ENCODE data around the gene RXFP4. TPM values are rescaled to one million over a fixed set of nuclear protein-coding genes. Genes with fewer than 3 reads are reported as not detected.

RXFP4 gene
- total RNA-seq, 2 donors from 2014 or later: not detected

- Histone ChIP-seq H3K36me3 (peaks cover 20% of the 10 kb centered on the region), H3K27me3 (replicated peaks; ENCODE audit: insufficient read depth) (no peaks in the 10 kb centered on the region), H3K9me3 (no peaks in the 10 kb centered on the region), H3K4me1 (ENCODE audit: control insufficient read depth in 1 of 2, low read depth in 2 of 2) (peaks cover 71 to 88% of the 10 kb centered on the region in 2 donors), H3K27ac (peak overlapping the region; percentile 13 to 96), H3K4me3 (no peak overlapping the region)
- DNase-seq (ENCODE audit: low spot score) (no peak), ATAC-seq (ENCODE audit: insufficient number of reproducible peaks, low FRiP score, low read depth) (no peak)
- TF ChIP-seq CTCF (IDR thresholded peaks at IDR 0.05): no peak
These were observed 30.7 kb downstream of the RXFP4 start for GRCh38 chr1:155971910-155972809.

GRCh38 chr1:155973723-155974122 is 32.3 kb downstream of the RXFP4 start:
- Histone ChIP-seq H3K4me1 (ENCODE audit: control insufficient read depth in 1 of 2, low read depth in 2 of 2) (peaks cover 55 to 74% of the 10 kb centered on the region in 2 donors), H3K27ac (peak overlapping the region; percentile 96 to 97)
- TF ChIP-seq CTCF (IDR thresholded peaks at IDR 0.05): no peak

GRCh38 chr1:155974208-155975115 is 33.0 kb downstream of the RXFP4 start:
- Histone ChIP-seq H3K36me3 (peaks cover 7% of the 10 kb centered on the region), H3K27me3 (replicated peaks; ENCODE audit: insufficient read depth) (no peaks in the 10 kb centered on the region), H3K4me1 (ENCODE audit: control insufficient read depth in 1 of 2, low read depth in 2 of 2) (peaks cover 48 to 74% of the 10 kb centered on the region in 2 donors), H3K4me3 (peak overlapping the region; percentile 95), H3K9me3 (no peaks in the 10 kb centered on the region), H3K27ac (peak overlapping the region; percentile 96 to 97)
- no peak for DNase-seq (ENCODE audit: low spot score)
- TF ChIP-seq CTCF (IDR thresholded peaks at IDR 0.05): no peak
- no peak for ATAC-seq (ENCODE audit: insufficient number of reproducible peaks, low FRiP score, low read depth)

More at GRCh38 chr1:155973723-155974122, 32.3 kb downstream of the RXFP4 start:
- H3K4me3 ChIP-seq: peak overlapping the region; percentile 95
- DNase-seq (ENCODE audit: low spot score): no peak
- H3K36me3 ChIP-seq: peaks cover 12% of the 10 kb centered on the region
- no peaks in the 10 kb centered on the region for H3K27me3 ChIP-seq (replicated peaks; ENCODE audit: insufficient read depth)
- no peak for ATAC-seq (ENCODE audit: insufficient number of reproducible peaks, low FRiP score, low read depth)
- no peaks in the 10 kb centered on the region for H3K9me3 ChIP-seq

DNA sequence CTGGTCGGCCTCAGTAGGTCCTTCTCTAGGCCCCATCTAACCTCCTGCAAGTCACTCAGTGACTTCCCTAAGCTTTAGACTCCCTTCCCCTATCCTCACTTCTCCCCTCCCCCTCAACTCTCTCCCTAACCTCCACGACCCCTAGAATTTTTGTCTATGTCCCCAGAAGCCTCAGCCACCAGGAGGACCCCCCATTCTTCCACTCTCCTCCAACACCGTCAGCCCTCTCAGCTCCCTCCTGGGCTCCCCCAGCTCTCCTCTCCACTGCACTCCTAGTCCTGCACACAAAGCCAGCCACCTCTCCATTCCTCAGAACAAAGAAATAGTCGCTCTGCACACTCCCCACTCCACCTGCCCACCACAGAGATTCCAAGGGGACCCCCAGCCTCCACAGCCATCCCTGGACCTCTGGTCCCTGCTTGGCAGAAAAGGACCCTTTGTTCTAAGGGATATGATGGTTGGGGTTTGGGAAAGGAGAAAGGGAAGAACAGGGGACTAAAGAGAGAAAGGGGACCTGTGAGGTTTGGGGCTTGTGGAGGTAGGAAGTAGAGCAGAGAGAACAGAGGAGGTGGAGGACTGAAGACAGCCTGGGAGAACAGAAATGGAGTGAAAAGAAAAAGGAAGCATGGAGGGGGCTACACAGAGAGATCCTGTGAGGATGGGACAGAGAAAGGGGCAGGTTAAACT is 34.1 kb downstream of the RXFP4 start:
- no peak for TF ChIP-seq CTCF (IDR thresholded peaks at IDR 0.05)
- H3K9me3 ChIP-seq: no peaks in the 10 kb centered on the region
- no peaks in the 10 kb centered on the region for H3K36me3 ChIP-seq
- peak overlapping the region; percentile 95 for H3K4me3 ChIP-seq
- peaks cover 45 to 74% of the 10 kb centered on the region in 2 donors for H3K4me1 ChIP-seq (ENCODE audit: control insufficient read depth in 1 of 2, low read depth in 2 of 2)
- no peaks in the 10 kb centered on the region for H3K27me3 ChIP-seq (replicated peaks; ENCODE audit: insufficient read depth)
- H3K27ac ChIP-seq: peak overlapping the region; percentile 96 to 97
- DNase-seq (ENCODE audit: low spot score): no peak
- no peak for ATAC-seq (ENCODE audit: insufficient number of reproducible peaks, low FRiP score, low read depth)

Data from thoracic aorta (tissue), 2 donors.